ENCODE data around the gene DDX1. TPM values are rescaled to one million over a fixed set of nuclear protein-coding genes. Genes with fewer than 3 reads are reported as not detected.

Gene DDX1
- total RNA-seq, 1 experiment from 2014 or later = 154 TPM

- no peaks in the 10 kb centered on the region for H3K4me1 ChIP-seq (ENCODE audit: insufficient read depth, low read length, poor library complexity, severe bottlenecking)
- no peak overlapping the region for H3K27ac ChIP-seq (ENCODE audit: low read depth, low read length, poor library complexity, severe bottlenecking)
- no peaks in the 10 kb centered on the region for H3K36me3 ChIP-seq (ENCODE audit: insufficient read depth, low read length, poor library complexity, severe bottlenecking)
- H3K27me3 ChIP-seq (replicated peaks; ENCODE audit: insufficient read depth, low read depth, low read length, poor library complexity) = no peaks in the 10 kb centered on the region
- no TSS peak for BruUV-seq (replicated peaks)
- no peaks in the 10 kb centered on the region for H3K9me3 ChIP-seq (ENCODE audit: low read depth, low read length, poor library complexity, severe bottlenecking)
- ChIA-PET POLR2A (ENCODE audit: low non-redundant PET) (no interaction called here), CTCF (no interaction called here)
- DNase-seq (ENCODE audit: low spot score) = no peak
- intact Hi-C loops (cut with micrococcal nuclease; ENCODE audit: unreplicated experiment) = no loop called here
- no peak overlapping the region for H3K4me3 ChIP-seq (ENCODE audit: low read depth, low read length, poor library complexity, severe bottlenecking)
- no peak for TF ChIP-seq EZH2 (IDR thresholded peaks at IDR 0.05; ENCODE audit: borderline replicate concordance, low read depth, low read length, poor library complexity, severe bottlenecking)
- TF ChIP-seq, protein P1, sequence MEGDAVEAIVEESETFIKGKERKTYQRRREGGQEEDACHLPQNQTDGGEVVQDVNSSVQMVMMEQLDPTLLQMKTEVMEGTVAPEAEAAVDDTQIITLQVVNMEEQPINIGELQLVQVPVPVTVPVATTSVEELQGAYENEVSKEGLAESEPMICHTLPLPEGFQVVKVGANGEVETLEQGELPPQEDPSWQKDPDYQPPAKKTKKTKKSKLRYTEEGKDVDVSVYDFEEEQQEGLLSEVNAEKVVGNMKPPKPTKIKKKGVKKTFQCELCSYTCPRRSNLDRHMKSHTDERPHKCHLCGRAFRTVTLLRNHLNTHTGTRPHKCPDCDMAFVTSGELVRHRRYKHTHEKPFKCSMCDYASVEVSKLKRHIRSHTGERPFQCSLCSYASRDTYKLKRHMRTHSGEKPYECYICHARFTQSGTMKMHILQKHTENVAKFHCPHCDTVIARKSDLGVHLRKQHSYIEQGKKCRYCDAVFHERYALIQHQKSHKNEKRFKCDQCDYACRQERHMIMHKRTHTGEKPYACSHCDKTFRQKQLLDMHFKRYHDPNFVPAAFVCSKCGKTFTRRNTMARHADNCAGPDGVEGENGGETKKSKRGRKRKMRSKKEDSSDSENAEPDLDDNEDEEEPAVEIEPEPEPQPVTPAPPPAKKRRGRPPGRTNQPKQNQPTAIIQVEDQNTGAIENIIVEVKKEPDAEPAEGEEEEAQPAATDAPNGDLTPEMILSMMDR (conservative IDR thresholded peaks at IDR 0.05; ENCODE audit: low read depth, low read length) = no peak
These were observed 48.1 kb upstream of the DDX1 start for GRCh38 chr2:15543541-15543940.

DNA sequence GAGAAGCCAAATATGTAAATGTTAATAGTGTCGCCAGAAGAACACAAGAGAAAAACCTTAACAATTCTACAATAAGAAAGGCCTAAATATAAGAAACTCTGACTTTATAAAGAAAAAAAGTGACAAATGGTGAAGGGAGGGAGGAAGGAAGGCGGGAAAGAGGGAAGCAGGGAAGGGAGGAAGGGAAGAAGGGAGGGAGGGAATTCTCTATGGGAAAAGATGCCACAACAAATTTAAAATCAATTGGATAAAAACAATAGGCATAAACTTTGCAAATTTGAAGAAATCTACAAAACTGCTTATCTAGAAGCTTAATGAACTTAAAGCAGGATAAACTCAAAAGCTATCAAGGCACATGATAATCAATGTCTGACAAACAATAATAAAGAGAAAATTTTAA, 47.4 kb upstream of the DDX1 start:
- TF ChIP-seq, protein P1 (conservative IDR thresholded peaks at IDR 0.05; ENCODE audit: low read depth, low read length) = no peak
- no peak for TF ChIP-seq EZH2 (IDR thresholded peaks at IDR 0.05; ENCODE audit: borderline replicate concordance, low read depth, low read length, poor library complexity, severe bottlenecking)
- no peak overlapping the region for H3K4me3 ChIP-seq (ENCODE audit: low read depth, low read length, poor library complexity, severe bottlenecking)
- no peak overlapping the region for H3K27ac ChIP-seq (ENCODE audit: low read depth, low read length, poor library complexity, severe bottlenecking)
- ChIA-PET POLR2A (ENCODE audit: low non-redundant PET) (no interaction called here), CTCF (no interaction called here)
- H3K4me1 ChIP-seq (ENCODE audit: insufficient read depth, low read length, poor library complexity, severe bottlenecking) = no peaks in the 10 kb centered on the region
- no peaks in the 10 kb centered on the region for H3K36me3 ChIP-seq (ENCODE audit: insufficient read depth, low read length, poor library complexity, severe bottlenecking)
- intact Hi-C loops (cut with micrococcal nuclease; ENCODE audit: unreplicated experiment) = no loop called here
- DNase-seq (ENCODE audit: low spot score) = no peak
- H3K27me3 ChIP-seq (replicated peaks; ENCODE audit: insufficient read depth, low read depth, low read length, poor library complexity) = no peaks in the 10 kb centered on the region
- no TSS peak for BruUV-seq (replicated peaks)
- H3K9me3 ChIP-seq (ENCODE audit: low read depth, low read length, poor library complexity, severe bottlenecking) = no peaks in the 10 kb centered on the region

- H3K4me1 ChIP-seq (ENCODE audit: insufficient read depth, low read length, poor library complexity, severe bottlenecking) = no peaks in the 10 kb centered on the region
- CTCF ChIA-PET = no interaction called here
- H3K36me3 ChIP-seq (ENCODE audit: insufficient read depth, low read length, poor library complexity, severe bottlenecking) = no peaks in the 10 kb centered on the region
- H3K27me3 ChIP-seq (replicated peaks; ENCODE audit: insufficient read depth, low read depth, low read length, poor library complexity) = no peaks in the 10 kb centered on the region
- POLR2A ChIA-PET (ENCODE audit: low non-redundant PET) = no interaction called here
- H3K27ac ChIP-seq (ENCODE audit: low read depth, low read length, poor library complexity, severe bottlenecking) = no peak overlapping the region
- no peak for TF ChIP-seq EZH2 (IDR thresholded peaks at IDR 0.05; ENCODE audit: borderline replicate concordance, low read depth, low read length, poor library complexity, severe bottlenecking)
- TF ChIP-seq, protein P1 (conservative IDR thresholded peaks at IDR 0.05; ENCODE audit: low read depth, low read length) = peak; percentile 60
- no TSS peak for BruUV-seq (replicated peaks)
- no peak overlapping the region for H3K4me3 ChIP-seq (ENCODE audit: low read depth, low read length, poor library complexity, severe bottlenecking)
- no peaks in the 10 kb centered on the region for H3K9me3 ChIP-seq (ENCODE audit: low read depth, low read length, poor library complexity, severe bottlenecking)
- no peak for DNase-seq (ENCODE audit: low spot score)
- intact Hi-C loops (cut with micrococcal nuclease; ENCODE audit: unreplicated experiment) = no loop called here
These were observed 45.2 kb upstream of the DDX1 start for GRCh38 chr2:15546297-15547098.
